Kidney (tissue), 14 donors: ENCODE measurements around the gene WDR64. TPM values are rescaled to one million over a fixed set of nuclear protein-coding genes. Genes with fewer than 3 reads are reported as not detected.

ENCODE experiments used
- DNase-seq, 5 donors: peaks; one replicate each; pipeline ENCODE4 v3.0.0-alpha.2; 2013 to 2020
- FAIRE-seq: peaks from 2 replicates; lab custom pipeline; 2012; peaks lifted over from hg19 to GRCh38; lab: Jason Lieb, UNC
- H3K27ac ChIP-seq, 2 donors: one replicate each; pipeline ENCODE4 v1.7.0; 2013; ENCODE audit warnings: low read depth in 2 of 2, low read length in 2 of 2, inconsistent platforms in 1 of 2
- H3K27me3 ChIP-seq: one replicate; pipeline ENCODE4 v1.7.1; 2013; ENCODE audit warnings: low read length, inconsistent platforms; ENCODE audit not compliant: control insufficient read depth, insufficient read depth
- H3K36me3 ChIP-seq, 3 donors: one replicate each; pipeline versions ENCODE4 v1.7.0 to v1.7.1; 2013; ENCODE audit warnings: low read length in 3 of 3, control low read depth in 1 of 3, inconsistent platforms in 1 of 3; ENCODE audit not compliant: insufficient read depth in 3 of 3, control insufficient read depth in 2 of 3
- H3K4me1 ChIP-seq, 3 donors: one replicate each; pipeline versions ENCODE4 v1.7.0 to v1.7.1; 2013; ENCODE audit warnings: low read length in 3 of 3, inconsistent platforms in 1 of 3, low read depth in 1 of 3; ENCODE audit not compliant: control insufficient read depth in 2 of 3, insufficient read depth in 2 of 3
- H3K4me3 ChIP-seq, 3 donors: one replicate each; pipeline versions ENCODE4 v1.7.0 to v1.8.1; 2013; ENCODE audit warnings: low read length in 3 of 3, control low read depth in 1 of 3, inconsistent platforms in 1 of 3
- H3K9ac ChIP-seq, 3 donors: one replicate each; pipeline versions ENCODE4 v1.7.0 to v1.7.1; 2013; ENCODE audit warnings: low read length in 3 of 3, control low read depth in 1 of 3, inconsistent platforms in 1 of 3
- H3K9me3 ChIP-seq, 3 donors: one replicate each; pipeline versions ENCODE4 v1.7.0 to v1.7.1; 2013; ENCODE audit warnings: low read length in 3 of 3, control low read depth in 1 of 3, inconsistent platforms in 1 of 3; ENCODE audit not compliant: control insufficient read depth in 2 of 3, insufficient read depth in 1 of 3
- intact Hi-C: fragments of 100-400 bp; cut with DNase I; formaldehyde crosslinking; loops from one replicate; pipeline ENCODE4 v1.11.1; 2022
- polyA plus RNA-seq: library from polyadenylated mRNA; stranded (reverse); fragments of 350-450 nt; fragmentation: Illumina TruSeq; extraction: RNeasy Lipid Tissue Mini Kit (QIAGEN cat#74804); gene quantifications from one replicate; pipeline ENCODE4 v1.2.3, GENCODE V29; 2014; ENCODE audit warnings: low read depth, low replicate concordance; ENCODE audit not compliant: insufficient read depth
- total RNA-seq: library from RNA; stranded (reverse); fragmentation: NEBNext Ultra II Directional; extraction: Animal tissue kit (Norgen Biotek cat#: 25700); gene quantifications from one replicate; pipeline ENCODE4 v1.2.1, GENCODE V29; 2021
- TF ChIP-seq, protein P1 (sequence below): IDR thresholded peaks from 3 replicates; pipeline ENCODE4 v1.5.1; 2012; ENCODE audit warnings: mild to moderate bottlenecking, moderate library complexity, borderline replicate concordance; ENCODE audit not compliant: insufficient read depth; ENCODE audit errors: extremely low read depth
- donor health status: control.
- donor health status: control.
- donor health status: control.
- donor health status: control.
- donor health status: control.
- donor health status: DM: yes; HTN: yes; CAD: no.
- donor health status: Normal renal cell carcinoma (clear cell type).

WDR64 gene
- total and polyA plus RNA-seq, 2 donors from 2014 or later, result not detected

DNA sequence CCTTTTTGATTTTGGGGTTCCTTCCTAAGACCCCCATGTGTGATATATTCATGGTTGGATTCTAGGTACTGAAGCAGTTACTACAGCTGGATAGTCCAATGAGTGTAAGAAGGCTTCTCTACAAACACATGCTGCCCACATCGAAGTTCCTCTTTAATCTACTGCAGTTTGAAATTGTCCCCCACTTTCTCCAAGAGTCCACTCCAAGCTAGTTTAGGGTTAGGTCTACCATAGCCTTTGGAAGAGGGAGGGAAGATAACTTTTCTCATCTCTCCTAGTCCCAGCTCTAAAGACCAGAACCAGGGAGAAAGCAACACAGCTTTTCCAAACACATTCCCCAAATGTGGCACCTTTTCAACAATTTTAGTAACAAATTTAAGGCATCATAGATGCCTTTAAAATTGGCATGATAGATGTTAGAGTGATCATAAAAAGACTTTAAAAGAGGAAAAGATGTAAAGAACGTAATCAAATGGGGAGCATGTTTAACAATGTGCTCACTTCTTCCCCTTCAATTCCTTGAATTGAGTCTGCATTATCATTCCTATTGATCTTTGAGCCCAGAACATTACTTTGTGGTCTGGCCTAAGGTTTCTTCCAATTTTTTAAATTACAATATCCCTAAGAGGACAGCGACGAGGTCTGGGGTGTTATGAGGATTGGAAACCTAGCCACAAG, 194.9 kb downstream of the WDR64 start:
- Histone ChIP-seq H3K4me3 (peak overlapping the region in 2 of 3 donors; percentile 89 to 93), H3K4me1 (peaks cover 0 to 4% (median 2%) of the 10 kb centered on the region in 3 donors), H3K9me3 (no peaks in the 10 kb centered on the region), H3K27ac (no peak overlapping the region), H3K27me3 (no peaks in the 10 kb centered on the region), H3K36me3 (no peaks in the 10 kb centered on the region), H3K9ac (peak overlapping the region in 2 of 3 donors; percentile 79 to 81)
- TF ChIP-seq, protein P1, sequence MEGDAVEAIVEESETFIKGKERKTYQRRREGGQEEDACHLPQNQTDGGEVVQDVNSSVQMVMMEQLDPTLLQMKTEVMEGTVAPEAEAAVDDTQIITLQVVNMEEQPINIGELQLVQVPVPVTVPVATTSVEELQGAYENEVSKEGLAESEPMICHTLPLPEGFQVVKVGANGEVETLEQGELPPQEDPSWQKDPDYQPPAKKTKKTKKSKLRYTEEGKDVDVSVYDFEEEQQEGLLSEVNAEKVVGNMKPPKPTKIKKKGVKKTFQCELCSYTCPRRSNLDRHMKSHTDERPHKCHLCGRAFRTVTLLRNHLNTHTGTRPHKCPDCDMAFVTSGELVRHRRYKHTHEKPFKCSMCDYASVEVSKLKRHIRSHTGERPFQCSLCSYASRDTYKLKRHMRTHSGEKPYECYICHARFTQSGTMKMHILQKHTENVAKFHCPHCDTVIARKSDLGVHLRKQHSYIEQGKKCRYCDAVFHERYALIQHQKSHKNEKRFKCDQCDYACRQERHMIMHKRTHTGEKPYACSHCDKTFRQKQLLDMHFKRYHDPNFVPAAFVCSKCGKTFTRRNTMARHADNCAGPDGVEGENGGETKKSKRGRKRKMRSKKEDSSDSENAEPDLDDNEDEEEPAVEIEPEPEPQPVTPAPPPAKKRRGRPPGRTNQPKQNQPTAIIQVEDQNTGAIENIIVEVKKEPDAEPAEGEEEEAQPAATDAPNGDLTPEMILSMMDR, result no peak
- FAIRE-seq, result no peak
- intact Hi-C loops, result no loop called here
- DNase-seq, result no peak

DNA sequence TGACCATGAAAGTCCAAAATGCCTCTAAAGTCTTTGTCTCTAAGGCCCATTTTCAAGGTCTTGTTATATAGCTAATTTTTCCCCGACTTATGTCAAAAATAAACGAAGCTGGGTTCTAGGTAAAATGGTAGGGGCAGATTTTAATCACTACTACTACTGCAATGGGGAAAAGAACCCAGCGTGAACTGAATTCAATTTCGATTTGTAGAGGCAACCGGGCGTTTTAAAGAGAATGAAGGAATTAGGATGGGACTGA, 195.4 kb downstream of the WDR64 start:
- TF ChIP-seq, protein P1, result no peak
- H3K4me1 ChIP-seq, result peaks cover 0 to 4% (median 2%) of the 10 kb centered on the region in 3 donors
- FAIRE-seq, result no peak
- peak overlapping the region in 1 of 2 donors; percentile 98 for H3K27ac ChIP-seq
- intact Hi-C loops, result no loop called here
- no peaks in the 10 kb centered on the region for H3K36me3 ChIP-seq
- H3K27me3 ChIP-seq, result no peaks in the 10 kb centered on the region
- peak overlapping the region in 2 of 3 donors; percentile 79 to 81 for H3K9ac ChIP-seq
- DNase-seq, result no peak
- H3K9me3 ChIP-seq, result no peaks in the 10 kb centered on the region
- peak overlapping the region; percentile 86 to 93 (median 89) for H3K4me3 ChIP-seq

DNA sequence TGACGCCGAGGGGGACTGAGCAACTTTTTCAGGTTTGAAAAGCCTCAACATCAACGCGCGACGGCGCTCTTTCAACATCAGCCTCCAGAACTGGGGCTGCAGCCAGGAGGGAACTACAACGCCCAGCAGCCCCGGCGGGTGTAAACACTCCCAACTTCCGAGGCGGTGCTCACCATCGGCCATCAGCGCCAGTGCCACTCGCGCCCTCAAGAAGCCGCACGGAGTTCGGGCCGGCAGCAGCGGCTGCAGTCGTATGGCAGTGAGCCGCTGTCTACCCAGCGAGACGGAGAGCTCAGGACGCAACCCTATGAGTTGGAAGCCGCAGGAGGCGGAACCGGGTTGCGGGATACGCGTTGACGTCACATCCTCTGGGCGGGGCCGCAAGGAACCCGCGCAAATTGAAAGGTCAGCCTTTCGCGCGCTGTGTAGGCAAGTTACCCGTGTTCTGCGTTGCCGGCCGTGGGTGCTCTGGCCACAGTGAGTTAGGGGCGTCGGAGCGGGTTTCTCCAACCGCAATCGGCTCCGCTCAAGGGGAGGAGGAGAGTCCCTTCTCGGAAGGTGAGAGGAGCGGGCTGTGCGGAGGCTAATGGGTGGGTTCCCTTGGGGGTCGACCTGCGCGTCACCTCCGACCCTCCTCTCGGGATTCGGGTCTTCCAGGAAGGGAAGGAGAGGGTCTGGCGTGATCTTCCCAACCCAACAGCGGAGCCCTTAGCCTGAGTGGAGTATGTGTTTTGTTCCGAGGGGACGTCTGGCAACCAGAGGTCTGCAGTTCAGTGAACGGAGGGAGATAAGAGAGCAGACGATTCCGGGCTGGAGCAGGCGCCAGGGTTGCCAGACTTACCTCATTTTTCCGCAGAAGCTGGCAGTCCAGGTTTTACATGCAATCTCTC, 196.0 kb downstream of the WDR64 start, which contains the start of gene EXO1:
Gene EXO1, plus strand, starts transcription at position 409 of the 890 bp plus-strand sequence. CDS start 2,222 bp downstream, outside the sequence.
- intact Hi-C loops, result no loop called here
- FAIRE-seq, result no peak
- peaks cover 0 to 4% (median 2%) of the 10 kb centered on the region in 3 donors for H3K4me1 ChIP-seq

More for the DNA sequence above, 196.0 kb downstream of the WDR64 start, which contains the start of gene EXO1:
- Histone ChIP-seq H3K4me3 (peak within 1 kb of the TSS; percentile 86 to 93 (median 89)), H3K27ac (peak within 1 kb of the TSS; percentile 98), H3K9ac (peak within 1 kb of the TSS; percentile 44 to 81 (median 79)), H3K9me3 (no peaks in the 10 kb centered on the region), H3K36me3 (no peaks in the 10 kb centered on the region), H3K27me3 (no peaks in the 10 kb centered on the region)
- DNase-seq, result peak; percentile 92 to 97 (median 95)
- TF ChIP-seq, protein P1, result peak; percentile 39
